DMS 273 treated with DMSO at 0.1 percent for 48 hours (cell line): Measurements from ENCODE around the gene ZNF98.
A peak's percentile ranks its signal among the peaks of the same experiment; 100 is the strongest.

Source experiments
- DNase-seq: peaks from one replicate; lab custom pipeline; 2025; lab: John Stamatoyannopoulos, UW

The ZNF98 gene

GRCh38 chr19:22422211-22422610 is at the start of gene ZNF98:
Gene ZNF98 (minus strand): TSS chr19:22422346. CDS start chr19:22422224, 122 bp downstream.
- DNase-seq, result peak; percentile 44

- no peak for DNase-seq
Measured at GRCh38 chr19:22446605-22447004, 24.5 kb upstream of the ZNF98 start.

GRCh38 chr19:22438011-22438410 is 15.9 kb upstream of the ZNF98 start:
- no peak for DNase-seq

- DNase-seq, result no peak
Measured at GRCh38 chr19:22427960-22428913, 6.1 kb upstream of the ZNF98 start.

- no peak for DNase-seq
Measured at GRCh38 chr19:22427547-22427946, 5.4 kb upstream of the ZNF98 start.

- no peak for DNase-seq
Measured at GRCh38 chr19:22426901-22427300, 4.8 kb upstream of the ZNF98 start.

- no peak for DNase-seq
Measured at GRCh38 chr19:22421797-22422196, 349 bp downstream of the ZNF98 start.

GRCh38 chr19:22354665-22355064 is 67.5 kb downstream of the ZNF98 start:
- no peak for DNase-seq
